HG02798 (cell line): ENCODE data around the gene PARD3.

Experiments
- ATAC-seq: cut with Tn5 transposase; IDR thresholded peaks from one replicate; pipeline ENCODE4 v1.9.1; 2021; ENCODE audit warnings: mild to moderate bottlenecking; ENCODE audit not compliant: unreplicated experiment, poor library complexity

Gene PARD3

GRCh38 chr10:34189830-34190229, 625.3 kb downstream of the PARD3 start:
- ATAC-seq = no peak

GRCh38 chr10:34188221-34188620, 626.9 kb downstream of the PARD3 start:
- no peak for ATAC-seq

GRCh38 chr10:34187201-34187600, 627.9 kb downstream of the PARD3 start:
- no peak for ATAC-seq

GRCh38 chr10:34186745-34187144, 628.4 kb downstream of the PARD3 start:
- no peak for ATAC-seq

GRCh38 chr10:34185998-34186397, 629.1 kb downstream of the PARD3 start:
- ATAC-seq = no peak

GRCh38 chr10:34184939-34185386, 630.1 kb downstream of the PARD3 start:
- ATAC-seq = no peak

GRCh38 chr10:34184397-34184796, 630.7 kb downstream of the PARD3 start:
- ATAC-seq = no peak

GRCh38 chr10:34183016-34183796, 631.9 kb downstream of the PARD3 start:
- ATAC-seq = no peak

GRCh38 chr10:34181553-34182300, 633.4 kb downstream of the PARD3 start:
- no peak for ATAC-seq

- no peak for ATAC-seq
Measured at GRCh38 chr10:34180749-34181148, 634.3 kb downstream of the PARD3 start.

- ATAC-seq = no peak
Measured at GRCh38 chr10:34179280-34179679, 635.8 kb downstream of the PARD3 start.

GRCh38 chr10:34178756-34179155, 636.3 kb downstream of the PARD3 start:
- ATAC-seq = no peak

- no peak for ATAC-seq
Measured at GRCh38 chr10:34178196-34178595, 636.9 kb downstream of the PARD3 start.

GRCh38 chr10:34177445-34177844, 637.7 kb downstream of the PARD3 start:
- ATAC-seq = no peak

GRCh38 chr10:34176351-34176750, 638.7 kb downstream of the PARD3 start:
- no peak for ATAC-seq

GRCh38 chr10:34175121-34175520, 640.0 kb downstream of the PARD3 start:
- no peak for ATAC-seq

GRCh38 chr10:34172936-34173533, 642.1 kb downstream of the PARD3 start:
- no peak for ATAC-seq

GRCh38 chr10:34171957-34172527, 643.1 kb downstream of the PARD3 start:
- ATAC-seq = no peak

GRCh38 chr10:34169677-34170076, 645.4 kb downstream of the PARD3 start:
- ATAC-seq = no peak

GRCh38 chr10:34169131-34169530, 646.0 kb downstream of the PARD3 start:
- no peak for ATAC-seq

GRCh38 chr10:34168439-34168838, 646.7 kb downstream of the PARD3 start:
- ATAC-seq = no peak
